ENCODE measurements around the gene LRRFIP1. TPM values are rescaled to one million over a fixed set of nuclear protein-coding genes. Genes with fewer than 3 reads are reported as not detected.
A peak's percentile ranks its signal among the peaks of the same experiment; 100 is the strongest.

The LRRFIP1 gene
- total and polyA plus RNA-seq, 7 donors = 42.3 to 108 (median 91.9) TPM

DNA sequence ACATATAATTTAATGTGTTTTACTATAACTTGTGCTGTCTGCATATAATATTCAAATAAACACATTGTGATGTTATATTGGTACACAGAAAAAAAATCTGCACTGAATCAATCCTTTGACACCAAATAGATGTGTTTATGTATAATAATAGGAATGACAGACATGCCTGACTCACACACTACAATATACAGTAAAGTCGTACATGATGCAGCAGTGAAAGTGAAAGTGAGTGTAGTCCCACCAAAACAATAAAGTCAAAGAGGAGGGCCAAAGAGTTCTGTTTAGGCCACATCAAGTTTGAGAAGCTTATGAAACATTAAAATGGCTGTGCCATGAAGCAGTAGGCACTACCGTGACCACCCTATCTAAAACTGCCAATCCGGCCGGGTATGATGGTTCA is 163.0 kb downstream of the LRRFIP1 start:
- H3K27ac ChIP-seq = no peak overlapping the region
- no peaks in the 10 kb centered on the region for H3K27me3 ChIP-seq (ENCODE audit: insufficient read depth in 3 of 3, low read length in 2 of 3)
- WGBS, 3 donors = 80 to 88% (median 80%) methylated on average over 4 of the region's 4 CpGs
- H3K4me3 ChIP-seq = no peak overlapping the region
- no peak for TF ChIP-seq CTCF (IDR thresholded peaks at IDR 0.05)
- H3K4me1 ChIP-seq = no peaks in the 10 kb centered on the region
- intact Hi-C loops (cut with DNase I) = no loop called here
- no peaks in the 10 kb centered on the region for H3K9me3 ChIP-seq
- H3K36me3 ChIP-seq (ENCODE audit: insufficient read depth in 1 of 2, low read depth in 1 of 2) = peaks cover 0 to 5% of the 10 kb centered on the region in 2 donors
- ATAC-seq = no peak
- no peak for DNase-seq

- no peak overlapping the region for H3K4me3 ChIP-seq
- H3K4me1 ChIP-seq = no peaks in the 10 kb centered on the region
- no peak for TF ChIP-seq CTCF (IDR thresholded peaks at IDR 0.05)
- no peaks in the 10 kb centered on the region for H3K9me3 ChIP-seq
- no peaks in the 10 kb centered on the region for H3K27me3 ChIP-seq (ENCODE audit: insufficient read depth in 3 of 3, low read length in 2 of 3)
- H3K36me3 ChIP-seq (ENCODE audit: insufficient read depth in 1 of 2, low read depth in 1 of 2) = peaks cover 0 to 4% of the 10 kb centered on the region in 2 donors
- 68 to 76% (median 76%) methylated on average over 6 of the region's 6 CpGs for WGBS, 3 donors
- no peak overlapping the region for H3K27ac ChIP-seq
- ATAC-seq (peak in 1 of 4 donors; percentile 49), DNase-seq (no peak)
- intact Hi-C loops (cut with DNase I) = no loop called here
Measured at GRCh38 chr2:237791977-237792727, 164.8 kb downstream of the LRRFIP1 start.

GRCh38 chr2:237797253-237797652 is 169.9 kb downstream of the LRRFIP1 start:
- 95 to 97% (median 96%) methylated on average over 3 of the region's 3 CpGs for WGBS, 3 donors

DNA sequence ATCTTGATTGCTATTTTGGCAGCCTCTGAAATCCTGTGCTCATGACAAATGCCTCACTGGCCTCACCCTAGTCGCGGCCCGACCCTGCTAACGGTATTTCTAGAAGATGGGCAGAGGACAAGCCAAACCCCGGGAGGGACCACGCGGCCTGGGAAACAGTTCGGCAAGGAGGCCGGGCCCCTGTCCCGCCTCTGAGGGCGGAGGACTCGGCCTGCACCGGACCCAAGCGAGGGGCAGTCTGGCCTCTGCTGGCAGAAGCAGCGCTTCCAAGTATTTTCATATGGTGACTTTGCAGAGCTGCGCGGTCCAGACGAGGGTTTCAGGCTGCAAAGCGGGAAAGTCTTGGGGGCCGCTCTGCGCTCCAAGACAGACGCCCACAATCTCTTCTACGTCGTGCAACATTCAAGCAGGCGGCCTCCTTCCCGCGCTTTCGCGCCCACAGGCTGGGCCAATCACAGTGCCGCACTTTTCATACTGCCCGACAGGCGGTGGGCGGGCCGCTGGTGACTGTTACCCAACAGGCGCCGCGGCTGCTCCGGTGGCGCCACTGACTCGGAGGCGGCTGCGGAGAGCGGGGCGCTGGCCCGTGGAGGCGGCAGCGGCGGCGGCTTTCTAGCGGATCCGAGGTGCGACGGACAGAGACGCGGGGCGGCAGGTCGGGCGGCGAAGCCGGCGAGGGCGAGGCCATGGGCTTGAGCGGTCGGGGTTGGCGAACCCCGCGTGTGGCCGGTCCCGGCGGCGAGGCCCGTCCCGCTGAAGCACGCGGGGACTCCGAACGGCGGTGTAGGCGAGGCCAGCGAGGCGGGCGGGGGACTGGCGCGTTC is 171.1 kb downstream of the LRRFIP1 start, which contains the start of gene RBM44:
Gene RBM44 (plus strand): TSS at position 544 of the 824 bp plus-strand sequence. CDS start 14,831 bp downstream, outside the sequence.
- Histone ChIP-seq H3K36me3 (ENCODE audit: insufficient read depth in 1 of 2, low read depth in 1 of 2) (no peaks in the 10 kb centered on the region), H3K4me1 (no peaks in the 10 kb centered on the region), H3K4me3 (no peak within 1 kb of the TSS), H3K27ac (no peak within 1 kb of the TSS), H3K27me3 (ENCODE audit: insufficient read depth in 3 of 3, low read length in 2 of 3) (no peaks in the 10 kb centered on the region), H3K9me3 (peaks cover 5% of the 10 kb centered on the region)
- intact Hi-C loops (cut with DNase I) = no loop called here
- 78 to 80% (median 80%) methylated on average over 67 to 84 of the region's 84 CpGs for WGBS, 3 donors
- no peak for TF ChIP-seq CTCF (IDR thresholded peaks at IDR 0.05)
- ATAC-seq = no peak
- no peak for DNase-seq

More at GRCh38 chr2:237797253-237797652, 169.9 kb downstream of the LRRFIP1 start:
- Histone ChIP-seq H3K27me3 (ENCODE audit: insufficient read depth in 3 of 3, low read length in 2 of 3) (no peaks in the 10 kb centered on the region), H3K27ac (no peak overlapping the region), H3K9me3 (peaks cover 5% of the 10 kb centered on the region), H3K4me1 (no peaks in the 10 kb centered on the region), H3K36me3 (ENCODE audit: insufficient read depth in 1 of 2, low read depth in 1 of 2) (no peaks in the 10 kb centered on the region), H3K4me3 (no peak overlapping the region)
- intact Hi-C loops (cut with DNase I) = no loop called here
- DNase-seq (no peak), ATAC-seq (no peak)
- TF ChIP-seq CTCF (IDR thresholded peaks at IDR 0.05) = no peak

Measured in psoas muscle (tissue), 8 donors.